ENCODE data around the gene CGNL1.

CGNL1 gene

GRCh38 chr15:57583282-57583681 lies 207.0 kb downstream of the CGNL1 start:
- in situ Hi-C loops (cut with MboI; ENCODE audit: low sequenced_read_pairs), result no loop called here

- in situ Hi-C loops (cut with MboI; ENCODE audit: low sequenced_read_pairs), result no loop called here
Measured at GRCh38 chr15:57583720-57584119, 207.4 kb downstream of the CGNL1 start.

DNA sequence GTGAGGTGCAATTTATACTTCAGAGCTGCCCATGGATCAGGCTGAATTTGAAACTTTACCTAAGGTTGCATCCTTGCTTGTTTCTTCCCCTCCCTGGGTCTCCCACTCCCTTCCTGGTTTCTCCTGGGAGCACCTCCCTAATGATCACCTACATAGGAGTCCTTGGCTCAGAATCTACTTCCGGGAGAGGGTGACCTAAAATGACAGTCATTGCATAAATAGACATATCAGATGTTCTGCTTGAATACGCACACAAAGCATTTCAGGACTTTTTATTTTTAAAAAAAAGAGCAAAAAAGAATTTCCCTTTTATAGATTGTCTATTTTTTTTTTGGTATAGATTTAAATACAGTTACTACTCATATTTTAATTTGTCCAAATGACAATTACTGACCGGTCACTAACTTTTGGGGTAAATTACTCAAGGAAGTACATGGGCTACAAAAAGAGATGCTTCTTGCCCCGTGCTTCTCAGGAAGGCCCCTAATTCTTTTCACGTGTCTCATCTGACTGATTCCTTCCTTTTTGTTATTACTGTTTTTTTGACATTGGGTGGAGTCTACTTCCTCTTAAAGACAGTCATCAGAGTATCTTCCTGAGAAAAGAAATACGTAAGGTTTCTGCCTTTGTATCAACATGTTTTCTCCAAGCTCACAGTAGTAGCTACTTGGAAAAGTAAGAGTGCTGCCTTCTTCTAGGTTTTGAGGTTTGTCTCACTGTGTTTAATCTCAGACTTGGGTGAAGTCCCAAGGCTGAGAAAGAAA lies 210.5 kb downstream of the CGNL1 start:
- in situ Hi-C loops (cut with MboI; ENCODE audit: low sequenced_read_pairs), result no loop called here

DNA sequence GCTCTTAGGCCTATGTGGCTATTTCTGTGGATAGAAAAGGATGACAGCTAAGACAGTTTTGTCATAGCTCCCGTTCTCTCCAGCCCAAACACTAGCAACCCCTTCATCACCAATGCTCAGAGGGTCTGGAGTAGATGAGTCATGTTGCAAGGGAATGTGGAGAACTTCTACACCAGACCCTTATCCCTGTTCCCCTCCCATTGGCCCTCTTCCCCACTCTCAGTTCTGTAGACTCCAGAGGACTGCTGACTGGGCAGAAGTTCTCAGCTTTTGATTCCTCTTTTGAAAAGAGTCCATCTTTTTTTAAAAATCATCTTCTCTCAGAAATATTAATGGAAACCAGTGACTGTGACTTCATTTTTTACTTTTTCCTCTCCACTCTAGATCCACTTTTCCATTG lies 213.0 kb downstream of the CGNL1 start:
- in situ Hi-C loops (cut with MboI; ENCODE audit: low sequenced_read_pairs), result no loop called here

DNA sequence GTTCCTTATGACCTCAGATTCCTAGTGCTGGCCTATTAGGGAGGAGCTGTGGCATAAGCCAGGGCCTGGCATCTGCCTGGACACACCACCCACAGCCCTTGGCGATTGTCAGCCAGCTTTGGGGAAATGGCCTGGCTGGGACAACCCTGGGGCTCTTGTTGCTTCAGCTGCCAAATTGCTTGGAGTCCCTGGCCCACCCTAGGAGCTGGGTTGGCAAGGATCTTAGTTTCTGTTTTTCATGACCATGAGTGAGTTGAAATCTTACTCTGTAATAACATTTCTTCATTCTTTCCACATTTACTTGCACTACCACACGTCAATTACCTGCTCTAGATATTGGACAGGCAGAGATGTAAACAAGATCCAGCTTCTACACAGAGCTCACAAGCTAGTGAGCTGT lies 213.4 kb downstream of the CGNL1 start:
- in situ Hi-C loops (cut with MboI; ENCODE audit: low sequenced_read_pairs), result no loop called here

DNA sequence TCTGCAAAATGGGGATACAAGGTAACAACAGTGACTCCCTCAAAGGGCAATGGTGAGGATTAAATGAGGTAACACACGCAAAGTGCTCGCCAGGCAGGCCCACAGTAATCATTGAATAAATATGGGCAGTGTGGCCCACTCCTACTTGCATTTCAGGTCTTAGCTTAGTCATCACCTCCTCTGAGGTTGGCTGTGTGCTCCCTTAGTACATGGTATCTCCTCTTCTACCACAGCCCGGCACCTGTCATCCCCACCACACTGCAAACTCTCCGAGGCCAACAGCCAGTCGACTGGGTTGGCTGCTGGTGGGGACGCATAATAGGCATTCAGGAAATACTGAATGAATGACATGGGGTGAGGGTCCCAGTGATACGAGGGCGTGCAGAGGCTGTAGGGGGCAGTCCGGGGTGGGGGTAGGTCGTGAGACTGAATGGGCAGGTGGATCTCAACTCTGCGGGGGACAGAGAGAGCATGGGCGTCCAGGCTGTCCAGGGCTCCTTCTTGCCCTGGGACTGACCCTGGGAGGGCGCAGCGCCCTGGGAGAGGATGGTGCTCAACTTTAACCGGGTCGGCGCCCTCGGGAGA lies 215.0 kb downstream of the CGNL1 start:
- in situ Hi-C loops (cut with MboI; ENCODE audit: low sequenced_read_pairs), result no loop called here

DNA sequence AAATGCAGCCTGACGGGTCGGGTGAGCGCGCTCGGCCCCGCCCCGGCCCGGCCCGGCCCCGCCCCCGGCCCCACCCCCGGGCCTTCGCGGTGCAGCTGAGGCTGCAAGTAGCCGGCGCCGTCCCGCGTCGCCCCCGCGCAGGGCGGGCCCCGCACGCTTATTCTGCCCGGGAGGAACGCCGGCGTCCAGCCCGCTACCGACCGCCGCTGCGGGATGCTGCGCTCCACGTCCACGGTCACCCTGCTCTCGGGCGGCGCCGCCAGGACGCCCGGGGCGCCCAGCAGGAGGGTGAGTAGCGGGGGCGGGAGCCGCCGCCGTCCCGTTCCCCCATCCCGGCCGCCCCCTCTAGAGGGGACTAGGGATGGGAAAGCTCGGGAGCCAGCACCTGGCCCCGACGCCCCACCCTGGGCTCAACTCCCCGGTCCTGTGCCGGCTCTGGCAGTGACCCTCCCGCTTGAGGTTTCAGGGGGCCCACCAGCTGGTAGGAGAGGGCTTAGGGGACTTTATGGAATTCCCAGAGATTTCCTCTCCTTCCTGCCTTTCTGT lies 215.6 kb downstream of the CGNL1 start, which contains the start of gene MYZAP:
Gene MYZAP, plus strand, starts transcription at position 83 of the 546 bp plus-strand sequence. Its CDS starts 131 bp downstream, at position 214.
- in situ Hi-C loops (cut with MboI; ENCODE audit: low sequenced_read_pairs), result no loop called here

DNA sequence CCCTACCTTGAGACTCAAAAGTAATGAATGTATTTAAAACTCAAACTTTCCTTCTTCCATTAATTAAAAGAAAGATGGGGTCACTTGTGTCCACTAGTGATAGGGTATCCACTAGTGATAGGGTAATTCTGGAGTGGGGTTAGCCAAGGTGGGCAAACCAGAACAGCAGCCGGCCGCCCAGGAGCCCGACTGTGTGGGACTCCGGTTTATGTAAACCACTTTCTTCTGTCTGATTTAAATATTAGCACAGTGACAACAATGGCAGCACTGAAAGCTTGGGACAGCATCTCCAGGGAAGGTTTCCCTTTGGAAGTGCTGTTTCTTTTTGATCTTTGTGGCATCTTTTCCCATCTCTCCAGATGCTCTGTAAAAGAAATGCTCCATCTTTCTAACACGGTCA lies 216.1 kb downstream of the CGNL1 start:
- in situ Hi-C loops (cut with MboI; ENCODE audit: low sequenced_read_pairs), result no loop called here

GRCh38 chr15:57592836-57593420 lies 216.6 kb downstream of the CGNL1 start:
- in situ Hi-C loops (cut with MboI; ENCODE audit: low sequenced_read_pairs), result no loop called here

- in situ Hi-C loops (cut with MboI; ENCODE audit: low sequenced_read_pairs), result no loop called here
Measured at GRCh38 chr15:57594479-57594878, 218.2 kb downstream of the CGNL1 start.

DNA sequence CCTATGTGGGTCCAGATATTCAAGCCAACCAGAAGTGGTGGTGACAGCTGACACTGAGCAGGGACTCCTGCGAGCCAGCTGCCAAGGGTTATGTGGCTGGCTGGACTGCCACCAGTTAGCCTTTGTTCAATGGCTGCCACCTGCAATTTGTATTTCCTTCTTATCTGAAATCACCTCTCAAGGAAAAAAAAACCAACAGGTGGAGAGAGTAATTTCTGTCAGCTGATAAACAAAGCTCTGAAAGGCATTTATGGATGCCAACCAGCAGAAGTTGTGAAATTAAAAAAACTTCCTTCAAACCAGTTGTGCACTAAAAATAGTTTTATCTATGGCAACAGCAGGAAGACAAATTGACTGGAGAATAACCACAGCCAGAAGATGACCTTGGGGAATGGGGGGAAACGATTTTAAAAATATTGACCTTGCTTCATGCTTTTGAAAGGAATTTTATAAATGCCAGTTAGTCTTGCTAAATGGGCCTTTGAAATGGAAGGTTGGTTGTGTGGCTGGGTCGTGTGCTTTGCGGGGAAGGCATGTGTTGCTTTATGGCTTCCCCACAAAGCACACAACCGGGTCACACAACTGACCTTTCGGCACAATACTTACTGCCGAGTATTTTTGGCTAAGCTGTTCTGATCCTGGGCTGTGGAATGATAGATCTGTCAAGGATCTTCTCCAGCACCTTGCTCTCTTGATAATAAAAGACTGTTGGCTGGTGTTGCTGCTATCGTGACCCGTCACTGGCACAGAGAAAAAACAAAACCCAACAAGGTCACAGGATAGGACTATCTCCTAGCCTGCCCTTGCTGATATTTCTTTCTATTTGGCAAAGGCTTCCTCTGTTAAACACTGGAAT lies 218.9 kb downstream of the CGNL1 start:
- in situ Hi-C loops (cut with MboI; ENCODE audit: low sequenced_read_pairs), result no loop called here

- in situ Hi-C loops (cut with MboI; ENCODE audit: low sequenced_read_pairs), result no loop called here
Measured at GRCh38 chr15:57596301-57596855, 220.1 kb downstream of the CGNL1 start.

- in situ Hi-C loops (cut with MboI; ENCODE audit: low sequenced_read_pairs), result no loop called here
Measured at GRCh38 chr15:57596978-57597377, 220.7 kb downstream of the CGNL1 start.

DNA sequence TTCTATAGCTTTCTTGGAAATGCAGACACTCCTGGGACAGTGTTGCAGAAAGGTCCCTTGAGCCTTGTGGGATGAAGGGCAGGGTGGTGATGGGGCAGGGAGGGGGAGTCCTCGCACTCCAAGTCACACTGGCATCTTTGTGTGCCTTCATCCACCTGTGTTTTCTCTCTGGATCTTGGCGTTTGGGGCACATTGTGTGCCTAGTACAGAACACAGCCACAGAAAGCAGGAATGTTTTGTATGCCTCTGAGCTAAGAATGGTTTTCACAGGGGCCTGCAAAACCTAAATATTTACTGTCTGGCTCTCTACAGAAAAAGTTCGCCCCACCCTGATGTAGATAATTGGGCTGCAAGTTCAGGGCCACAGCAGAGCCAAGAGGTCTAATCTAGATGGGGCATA lies 221.1 kb downstream of the CGNL1 start:
- in situ Hi-C loops (cut with MboI; ENCODE audit: low sequenced_read_pairs), result no loop called here

GRCh38 chr15:57598346-57598745 lies 222.0 kb downstream of the CGNL1 start:
- in situ Hi-C loops (cut with MboI; ENCODE audit: low sequenced_read_pairs), result no loop called here

GRCh38 chr15:57599296-57599810 lies 223.0 kb downstream of the CGNL1 start:
- in situ Hi-C loops (cut with MboI; ENCODE audit: low sequenced_read_pairs), result no loop called here

GRCh38 chr15:57600197-57600596 lies 223.9 kb downstream of the CGNL1 start:
- in situ Hi-C loops (cut with MboI; ENCODE audit: low sequenced_read_pairs), result no loop called here
